Ectodermal cell (in vitro differentiated cells): Measurements from ENCODE around the gene ACTG2.
"Not testable (repeated sequence)": the region's sequence is repeated elsewhere in the genome, so short reads cannot be mapped to it uniquely, and the experiment has no call there.

Experiments used
- H3K27ac ChIP-seq: 2 replicates; pipeline ENCODE4 v1.7.0; 2013; ENCODE audit warnings: mild to moderate bottlenecking, low read depth, low read length; ENCODE audit not compliant: insufficient read depth, poor library complexity, severe bottlenecking
- H3K27me3 ChIP-seq: 2 replicates; pipeline ENCODE4 v1.7.0; 2013; ENCODE audit warnings: mild to moderate bottlenecking, low read length; ENCODE audit not compliant: insufficient read depth, control insufficient read depth, poor library complexity, severe bottlenecking
- H3K36me3 ChIP-seq: one replicate; pipeline ENCODE4 v1.7.0; 2013; ENCODE audit warnings: low read length; ENCODE audit not compliant: control insufficient read depth, insufficient read depth
- H3K4me1 ChIP-seq: one replicate; pipeline ENCODE4 v1.7.0; 2013; ENCODE audit warnings: low read length; ENCODE audit not compliant: control insufficient read depth, insufficient read depth
- H3K4me3 ChIP-seq: 2 replicates; pipeline ENCODE4 v1.7.0; 2013; ENCODE audit warnings: low read depth, low read length, control low read depth; ENCODE audit not compliant: insufficient read depth
- H3K9me3 ChIP-seq: 2 replicates; pipeline ENCODE4 v1.7.0; 2013; ENCODE audit warnings: mild to moderate bottlenecking, low read length, moderate library complexity; ENCODE audit not compliant: control insufficient read depth
- WGBS, 2 experiments: methylation state at CpG; one replicate each; pipeline ENCODE4 v1.1.7; 2013; ENCODE audit warnings: missing lambda C conversion rate in 2 of 2; 5-methylcytosine and 5-hydroxymethylcytosine counted together

The ACTG2 gene

DNA sequence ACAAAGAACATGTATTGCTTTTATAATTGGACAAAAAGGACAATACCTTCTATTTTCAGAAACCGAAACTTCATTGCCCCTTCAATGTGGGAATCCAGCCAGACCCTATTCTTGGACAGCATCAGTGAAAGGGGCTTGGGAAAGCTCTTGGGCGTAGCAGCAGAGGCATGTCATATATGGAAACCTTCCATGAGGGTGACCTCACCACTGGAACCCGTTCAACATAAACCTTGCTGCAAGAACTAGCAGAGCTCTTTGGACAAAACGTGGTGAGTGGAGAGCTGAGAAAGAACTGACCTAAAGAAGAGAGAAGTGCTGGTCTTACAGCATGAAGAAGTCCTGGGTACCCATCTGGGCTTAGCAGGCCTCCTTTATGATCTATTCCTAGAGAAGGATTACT is 22.7 kb upstream of the ACTG2 start:
- no peaks in the 10 kb centered on the region for H3K9me3 ChIP-seq
- H3K4me1 ChIP-seq = no peaks in the 10 kb centered on the region
- no peak overlapping the region for H3K4me3 ChIP-seq
- no peaks in the 10 kb centered on the region for H3K27me3 ChIP-seq
- peaks cover 9% of the 10 kb centered on the region for H3K36me3 ChIP-seq
- WGBS, 2 experiments = 93 to 95% methylated on average over 4 of the region's 4 CpGs
- H3K27ac ChIP-seq = no peak overlapping the region

DNA sequence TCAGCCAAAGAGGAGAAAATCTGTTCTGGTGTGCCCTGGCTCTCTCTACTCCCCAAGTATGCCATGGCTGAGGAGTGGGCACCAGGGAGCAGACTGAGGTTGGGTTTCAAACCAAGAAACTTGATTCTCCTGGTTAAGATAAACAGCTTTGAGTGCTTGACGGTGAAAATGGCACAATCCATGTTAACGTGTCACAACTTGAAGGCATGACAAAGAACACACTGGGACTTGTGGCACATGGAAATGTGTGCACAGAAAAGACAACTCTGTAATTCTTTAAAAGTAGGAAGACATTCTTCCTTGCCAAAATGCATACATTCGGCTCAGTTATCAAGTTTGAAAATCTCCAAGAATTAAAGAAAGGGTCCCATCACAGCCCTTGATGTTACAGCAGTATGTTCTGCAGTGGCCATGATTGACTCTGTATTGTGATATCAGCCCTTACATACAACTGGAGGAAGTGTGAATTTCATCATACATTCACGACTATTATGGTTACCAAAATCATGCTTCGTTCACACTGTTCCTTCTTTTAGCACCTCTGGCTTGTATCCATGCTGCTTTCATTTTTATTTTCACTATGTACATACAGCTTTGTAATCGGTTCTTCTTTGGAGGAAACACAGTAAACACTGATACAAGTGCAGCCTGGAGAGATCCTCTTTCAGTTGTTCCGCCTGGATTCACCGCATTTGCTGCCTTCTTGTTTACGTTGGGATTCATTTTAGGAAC is 15.6 kb upstream of the ACTG2 start:
- Histone ChIP-seq H3K27ac (no peak overlapping the region), H3K9me3 (no peaks in the 10 kb centered on the region), H3K4me1 (no peaks in the 10 kb centered on the region), H3K36me3 (no peaks in the 10 kb centered on the region), H3K27me3 (no peaks in the 10 kb centered on the region), H3K4me3 (no peak overlapping the region)
- WGBS, 2 experiments = 88% methylated on average over 9 of the region's 9 CpGs

- H3K27ac ChIP-seq, H3K4me3 ChIP-seq, H3K27me3 ChIP-seq, H3K4me1 ChIP-seq, H3K9me3 ChIP-seq, H3K36me3 ChIP-seq: not testable (repeated sequence)
- WGBS, 2 experiments = 94 to 99% methylated on average over 5 of the region's 5 CpGs
Measured at GRCh38 chr2:73877984-73878383, 14.8 kb upstream of the ACTG2 start.

DNA sequence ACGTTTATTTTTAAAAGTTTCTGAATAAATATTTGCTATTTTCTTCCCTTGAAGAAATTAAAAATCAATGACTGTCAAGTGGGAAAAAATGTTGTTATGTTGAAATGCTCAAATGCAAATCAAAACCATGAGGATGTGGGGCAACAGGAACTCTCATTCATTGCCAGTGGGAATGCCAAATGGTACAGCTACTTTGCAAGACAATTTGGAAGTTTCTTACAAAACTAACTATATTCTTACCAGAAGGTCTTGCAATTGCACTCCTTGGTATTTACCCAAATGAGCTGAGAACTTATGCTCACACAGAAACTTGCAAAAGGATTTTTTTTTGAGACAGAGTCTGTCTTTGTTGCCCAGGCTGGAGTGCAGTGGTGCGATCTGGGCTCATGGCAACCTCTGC is 7.4 kb upstream of the ACTG2 start:
- Histone ChIP-seq H3K4me3 (no peak overlapping the region), H3K4me1 (no peaks in the 10 kb centered on the region), H3K9me3 (no peaks in the 10 kb centered on the region), H3K36me3 (no peaks in the 10 kb centered on the region), H3K27ac (no peak overlapping the region), H3K27me3 (no peaks in the 10 kb centered on the region)
- 93 to 98% methylated on average over 1 of the region's 2 CpGs for WGBS, 2 experiments

DNA sequence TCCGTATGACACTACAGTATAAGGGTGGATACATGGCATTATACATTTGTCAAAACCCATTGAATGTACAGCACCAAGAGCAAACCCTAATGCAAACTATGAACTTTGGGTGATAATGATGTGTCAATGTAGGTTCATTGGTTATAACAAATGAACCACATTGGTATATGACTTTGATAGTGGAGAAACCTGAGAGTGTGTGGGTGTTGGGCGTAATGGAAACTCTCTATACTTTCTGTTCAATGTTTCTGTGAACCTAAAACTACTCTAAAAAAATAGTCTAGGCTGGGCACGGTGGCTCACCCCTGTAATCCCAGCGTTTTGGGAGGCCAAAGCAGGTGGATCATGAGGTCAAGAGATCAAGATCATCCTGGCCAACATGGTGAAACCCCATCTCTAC is 6.5 kb upstream of the ACTG2 start:
- H3K4me3 ChIP-seq = no peak overlapping the region
- WGBS, 2 experiments = 85 to 93% methylated on average over 4 of the region's 4 CpGs
- no peaks in the 10 kb centered on the region for H3K9me3 ChIP-seq
- H3K4me1 ChIP-seq = no peaks in the 10 kb centered on the region
- H3K27me3 ChIP-seq = no peaks in the 10 kb centered on the region
- no peaks in the 10 kb centered on the region for H3K36me3 ChIP-seq
- no peak overlapping the region for H3K27ac ChIP-seq

DNA sequence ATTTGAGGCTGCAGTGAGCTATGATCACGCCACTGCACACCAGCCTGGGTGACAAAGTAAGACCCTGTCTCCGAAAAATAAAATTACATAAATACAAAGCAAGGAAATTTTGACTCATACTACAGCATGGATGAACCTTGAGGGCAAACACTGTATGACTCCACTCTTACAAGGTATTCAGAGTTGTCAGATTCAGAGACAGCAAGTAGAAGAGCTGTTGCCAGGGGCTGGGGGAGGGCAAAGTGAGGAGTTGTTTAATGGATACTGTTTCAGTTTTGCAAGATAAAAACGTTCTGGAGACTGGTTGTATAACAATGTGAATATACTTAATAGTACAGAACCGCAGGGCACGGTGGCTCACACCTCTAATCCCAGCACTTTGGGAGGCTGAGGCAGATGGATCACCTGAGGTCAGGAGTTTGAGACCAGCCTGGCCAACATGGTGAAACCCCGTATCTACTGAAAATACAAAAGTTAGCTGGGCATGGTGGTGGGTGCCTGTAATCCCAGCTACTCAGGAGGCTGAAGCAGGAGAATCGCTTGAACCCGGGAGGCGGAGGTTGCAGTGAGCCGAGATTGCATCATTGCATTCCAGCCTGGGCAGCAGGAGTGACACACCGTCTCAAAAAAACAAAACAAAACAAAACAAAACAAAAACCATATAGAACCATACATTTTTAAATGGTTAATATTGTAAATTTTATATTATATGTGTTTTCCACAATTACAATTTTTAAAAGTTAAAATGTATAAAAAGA is 5.0 kb upstream of the ACTG2 start:
- H3K4me1 ChIP-seq, H3K4me3 ChIP-seq, H3K9me3 ChIP-seq, H3K27ac ChIP-seq, H3K36me3 ChIP-seq, H3K27me3 ChIP-seq: not testable (repeated sequence)
- 85 to 86% methylated on average over 10 to 11 of the region's 11 CpGs for WGBS, 2 experiments

GRCh38 chr2:73888388-73888787 is 4.4 kb upstream of the ACTG2 start:
- Histone ChIP-seq H3K27me3 (no peaks in the 10 kb centered on the region), H3K4me3 (no peak overlapping the region), H3K36me3 (no peaks in the 10 kb centered on the region), H3K4me1 (no peaks in the 10 kb centered on the region), H3K9me3 (no peaks in the 10 kb centered on the region), H3K27ac (no peak overlapping the region)
- 86 to 92% methylated on average over 1 of the region's 2 CpGs for WGBS, 2 experiments

DNA sequence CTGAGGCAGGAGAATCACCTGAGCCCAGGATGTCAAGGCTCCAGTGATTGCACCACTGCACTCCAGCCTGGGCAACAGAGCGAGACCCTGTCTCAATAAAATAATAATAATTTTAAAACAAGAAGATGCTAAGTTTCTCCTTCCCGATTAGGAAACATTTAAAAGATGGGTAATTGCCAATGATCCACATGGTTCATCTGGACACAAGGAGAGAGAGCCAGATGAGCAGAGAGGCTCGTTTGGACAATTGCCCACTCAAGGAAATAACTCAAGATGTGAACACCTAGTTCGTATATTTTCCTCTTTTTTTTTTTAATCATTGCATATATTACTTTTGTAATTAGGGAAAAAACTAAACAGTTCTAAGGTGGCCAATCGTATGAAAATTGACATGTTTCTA is 3.6 kb upstream of the ACTG2 start:
- WGBS, 2 experiments = 97 to 100% methylated on average over 2 to 3 of the region's 5 CpGs
- no peaks in the 10 kb centered on the region for H3K36me3 ChIP-seq

DNA sequence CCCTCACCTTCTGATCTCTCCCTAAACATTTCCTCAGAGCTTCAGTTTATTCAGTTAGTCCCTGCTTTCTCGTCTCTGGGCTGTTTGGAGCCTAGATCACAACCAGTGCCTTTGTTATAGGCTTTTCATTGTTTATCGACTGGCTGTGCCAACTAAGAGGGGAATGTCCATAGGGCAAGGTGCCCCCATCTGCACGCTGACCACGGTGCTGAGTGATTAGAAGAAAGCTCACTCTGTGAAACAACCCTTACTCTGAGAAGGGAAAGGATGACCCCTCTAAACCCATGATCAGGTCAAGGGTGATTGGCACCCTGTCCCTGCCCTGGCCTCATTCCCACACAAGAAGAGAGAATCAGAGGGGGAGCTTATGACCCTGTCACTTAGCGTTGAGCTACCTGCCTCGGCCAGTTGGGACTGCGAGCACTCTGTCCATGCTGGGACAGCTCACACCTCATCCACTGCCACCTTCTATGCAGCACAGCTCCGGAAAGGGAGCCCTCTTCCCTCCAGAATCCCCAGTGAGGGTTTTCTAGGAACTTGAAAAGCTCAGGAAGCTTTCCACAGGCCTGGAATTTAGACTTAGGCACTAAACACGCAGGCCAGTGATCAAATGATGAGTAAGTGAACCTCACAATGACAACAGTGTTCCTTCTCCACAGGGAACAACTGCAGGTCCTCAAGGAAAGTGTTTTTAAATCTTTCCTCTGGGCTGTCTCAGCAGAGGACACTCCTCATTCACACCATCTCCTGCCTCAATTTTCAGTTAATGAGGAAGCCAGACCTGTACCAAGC is 2.3 kb upstream of the ACTG2 start:
- Histone ChIP-seq H3K27ac (no peak overlapping the region), H3K4me1 (no peaks in the 10 kb centered on the region), H3K36me3 (no peaks in the 10 kb centered on the region), H3K27me3 (no peaks in the 10 kb centered on the region), H3K9me3 (no peaks in the 10 kb centered on the region), H3K4me3 (no peak overlapping the region)
- WGBS, 2 experiments = 83 to 86% methylated on average over 9 of the region's 9 CpGs

More for the DNA sequence above, 3.6 kb upstream of the ACTG2 start:
- no peak overlapping the region for H3K4me3 ChIP-seq
- no peak overlapping the region for H3K27ac ChIP-seq
- H3K4me1 ChIP-seq = no peaks in the 10 kb centered on the region
- H3K9me3 ChIP-seq = no peaks in the 10 kb centered on the region
- H3K27me3 ChIP-seq = no peaks in the 10 kb centered on the region

- no peaks in the 10 kb centered on the region for H3K27me3 ChIP-seq
- H3K4me1 ChIP-seq = peaks cover 2% of the 10 kb centered on the region
- WGBS, 2 experiments = 90 to 94% methylated on average over 5 of the region's 5 CpGs
- H3K27ac ChIP-seq = no peak overlapping the region
- H3K4me3 ChIP-seq = no peak overlapping the region
- H3K9me3 ChIP-seq = no peaks in the 10 kb centered on the region
- no peaks in the 10 kb centered on the region for H3K36me3 ChIP-seq
Measured at GRCh38 chr2:73891276-73891901, 1.4 kb upstream of the ACTG2 start.
